ENCODE results near the gene NKD1.

Gene NKD1

GRCh38 chr16:50696575-50697420 lies 148.6 kb downstream of the NKD1 start:
- peak; percentile 41 for DNase-seq (ENCODE audit: low read depth)

- DNase-seq (ENCODE audit: low read depth): no peak
These were observed 149.2 kb downstream of the NKD1 start for GRCh38 chr16:50697421-50697715.

GRCh38 chr16:50697881-50698767 lies 149.9 kb downstream of the NKD1 start:
- DNase-seq (ENCODE audit: low read depth): no peak

Measured in activated T-helper 1 cell treated with Interleukin-2 at 50 U/mL for 16 hours (primary cell).